ENCODE results near the gene MPIG6B. TPM values are rescaled to one million over a fixed set of nuclear protein-coding genes. Genes with fewer than 3 reads are reported as not detected.

Gene MPIG6B, protein sequence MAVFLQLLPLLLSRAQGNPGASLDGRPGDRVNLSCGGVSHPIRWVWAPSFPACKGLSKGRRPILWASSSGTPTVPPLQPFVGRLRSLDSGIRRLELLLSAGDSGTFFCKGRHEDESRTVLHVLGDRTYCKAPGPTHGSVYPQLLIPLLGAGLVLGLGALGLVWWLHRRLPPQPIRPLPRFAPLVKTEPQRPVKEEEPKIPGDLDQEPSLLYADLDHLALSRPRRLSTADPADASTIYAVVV
- not detected for total RNA-seq

DNA sequence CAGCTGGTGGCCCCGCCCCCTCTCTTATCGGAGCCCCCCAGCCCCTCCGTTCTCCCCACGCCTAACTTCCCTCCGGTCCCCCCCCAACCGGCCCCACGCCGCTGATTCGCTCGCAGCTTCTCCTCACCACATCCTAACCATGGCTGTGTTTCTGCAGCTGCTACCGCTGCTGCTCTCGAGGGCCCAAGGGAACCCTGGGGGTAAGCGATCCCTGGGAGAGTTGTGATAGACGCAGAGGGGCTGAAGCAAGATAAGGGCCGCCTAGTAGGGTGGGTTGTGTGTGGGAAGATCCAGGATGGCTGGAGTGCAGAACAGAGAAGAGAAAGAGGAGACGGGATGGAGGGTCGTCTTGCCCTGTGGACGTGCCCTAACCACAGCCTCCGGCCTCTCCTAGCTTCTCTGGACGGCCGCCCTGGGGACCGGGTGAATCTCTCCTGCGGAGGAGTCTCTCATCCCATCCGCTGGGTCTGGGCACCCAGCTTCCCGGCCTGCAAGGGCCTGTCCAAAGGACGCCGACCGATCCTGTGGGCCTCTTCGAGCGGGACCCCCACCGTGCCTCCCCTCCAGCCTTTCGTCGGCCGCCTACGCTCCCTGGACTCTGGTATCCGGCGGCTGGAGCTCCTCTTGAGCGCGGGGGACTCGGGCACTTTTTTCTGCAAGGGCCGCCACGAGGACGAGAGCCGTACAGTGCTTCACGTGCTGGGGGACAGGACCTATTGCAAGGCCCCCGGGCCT lies at the start of gene MPIG6B:
Gene MPIG6B (plus strand): TSS at position 129 of the 735 bp plus-strand sequence. CDS start 11 bp downstream, at position 140.
- POLR2A ChIA-PET, result no interaction called here
- Mint-ChIP-seq H3K27me3 (no peaks in the 10 kb centered on the region), H3K9me3 (no peaks in the 10 kb centered on the region), H3K4me1 (ENCODE audit: low read depth) (peaks cover 24% of the 10 kb centered on the region), H3K36me3 (no peaks in the 10 kb centered on the region), H3K27ac (no peak within 1 kb of the TSS), H3K4me3 (no peak within 1 kb of the TSS)
- no peak for DNase-seq
- CTCF ChIA-PET, result interaction anchor here (1.0 kb wide), 1 partner anchor 31 kb away, joined by 4 read pairs; no protein-coding TSS in a partner anchor
- intact Hi-C loops (cut with micrococcal nuclease), result no loop called here

DNA sequence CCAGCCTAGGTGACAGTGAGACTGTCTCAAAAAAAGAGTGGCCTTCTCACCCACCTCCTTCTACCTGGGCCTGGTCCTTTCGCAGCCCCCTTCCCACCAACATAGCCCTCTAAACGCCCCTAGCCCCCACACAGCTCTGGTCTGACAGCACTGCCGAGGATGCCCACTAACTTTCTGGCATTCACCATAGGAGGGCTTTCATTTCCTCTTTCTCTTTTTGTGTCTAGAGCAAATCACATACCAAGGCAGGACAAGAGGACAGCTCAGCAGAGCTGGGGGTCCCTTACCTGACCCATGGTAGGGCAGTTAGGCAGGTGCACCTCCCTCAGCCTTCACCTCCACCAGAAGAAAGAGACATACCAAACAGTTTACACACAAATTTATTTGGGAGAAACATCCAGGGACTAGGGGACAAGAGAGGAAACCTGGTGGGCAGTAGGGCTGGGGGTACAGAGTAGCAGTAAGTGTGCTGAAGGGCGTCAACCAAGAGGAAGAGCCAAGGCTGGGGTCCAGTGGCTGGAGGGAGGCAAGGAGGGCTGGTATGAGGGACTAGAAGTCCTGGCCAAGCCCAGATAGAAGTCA lies 46.8 kb upstream of the MPIG6B start:
- no peak for DNase-seq
- Mint-ChIP-seq H3K4me1 (ENCODE audit: low read depth) (peaks cover 10% of the 10 kb centered on the region), H3K27ac (no peak overlapping the region), H3K4me3 (no peak overlapping the region), H3K27me3 (no peaks in the 10 kb centered on the region), H3K36me3 (peaks cover 12% of the 10 kb centered on the region), H3K9me3 (no peaks in the 10 kb centered on the region)
- intact Hi-C loops (cut with micrococcal nuclease), result no loop called here
- ChIA-PET POLR2A (no interaction called here), CTCF (no interaction called here)

DNA sequence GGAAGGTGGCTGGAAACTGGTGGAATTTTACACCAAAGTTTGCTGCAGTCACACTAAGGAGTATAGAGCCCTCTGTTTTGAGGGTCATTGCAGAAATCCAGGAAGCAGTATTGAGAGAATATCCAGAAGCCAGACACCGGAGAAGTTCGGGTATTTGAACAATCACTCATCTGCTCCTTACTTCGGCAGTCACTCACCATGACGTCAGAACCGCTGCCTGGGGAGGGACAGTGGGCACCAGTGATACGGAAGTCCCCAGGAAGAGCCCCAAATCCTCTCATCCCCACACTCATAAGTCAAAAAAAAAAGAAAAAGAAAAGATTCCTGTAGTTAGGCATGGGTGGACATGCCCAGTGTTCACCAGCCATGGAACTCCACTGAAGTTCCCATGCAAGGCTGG lies 46.3 kb upstream of the MPIG6B start:
- POLR2A ChIA-PET, result no interaction called here
- Mint-ChIP-seq H3K36me3 (peaks cover 11% of the 10 kb centered on the region), H3K9me3 (no peaks in the 10 kb centered on the region), H3K27ac (no peak overlapping the region), H3K27me3 (no peaks in the 10 kb centered on the region), H3K4me1 (ENCODE audit: low read depth) (peaks cover 15% of the 10 kb centered on the region), H3K4me3 (no peak overlapping the region)
- CTCF ChIA-PET, result no interaction called here
- no peak for DNase-seq
- intact Hi-C loops (cut with micrococcal nuclease), result no loop called here

DNA sequence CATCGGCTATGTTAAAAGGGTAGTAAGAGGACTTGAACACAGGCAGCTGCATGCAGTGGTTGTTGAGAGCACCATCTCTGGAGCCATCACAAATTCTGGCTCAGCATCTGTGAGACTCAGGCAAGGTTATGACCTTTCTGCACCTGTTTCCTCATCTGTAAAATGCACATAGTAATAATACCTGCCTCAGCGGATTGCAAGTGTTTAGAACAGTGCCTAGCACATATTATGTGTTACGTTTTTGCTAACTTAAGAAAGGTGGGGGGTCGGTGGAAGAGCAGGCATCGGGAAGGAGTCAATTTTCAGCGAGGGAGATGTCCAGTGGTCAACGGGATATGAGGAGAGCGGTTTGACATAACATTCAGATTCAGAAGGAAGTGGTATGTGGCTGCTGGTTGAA lies 45.2 kb upstream of the MPIG6B start:
- POLR2A ChIA-PET, result no interaction called here
- CTCF ChIA-PET, result interaction anchor here (0.6 to 1.2 kb wide), 2 partner anchors 113 to 229 kb away, joined by 3 to 4 read pairs; no protein-coding TSS in a partner anchor
- Mint-ChIP-seq H3K4me3 (no peak overlapping the region), H3K27me3 (no peaks in the 10 kb centered on the region), H3K4me1 (ENCODE audit: low read depth) (peaks cover 15% of the 10 kb centered on the region), H3K36me3 (peaks cover 4% of the 10 kb centered on the region), H3K27ac (no peak overlapping the region), H3K9me3 (no peaks in the 10 kb centered on the region)
- intact Hi-C loops (cut with micrococcal nuclease), result no loop called here
- DNase-seq, result no peak

DNA sequence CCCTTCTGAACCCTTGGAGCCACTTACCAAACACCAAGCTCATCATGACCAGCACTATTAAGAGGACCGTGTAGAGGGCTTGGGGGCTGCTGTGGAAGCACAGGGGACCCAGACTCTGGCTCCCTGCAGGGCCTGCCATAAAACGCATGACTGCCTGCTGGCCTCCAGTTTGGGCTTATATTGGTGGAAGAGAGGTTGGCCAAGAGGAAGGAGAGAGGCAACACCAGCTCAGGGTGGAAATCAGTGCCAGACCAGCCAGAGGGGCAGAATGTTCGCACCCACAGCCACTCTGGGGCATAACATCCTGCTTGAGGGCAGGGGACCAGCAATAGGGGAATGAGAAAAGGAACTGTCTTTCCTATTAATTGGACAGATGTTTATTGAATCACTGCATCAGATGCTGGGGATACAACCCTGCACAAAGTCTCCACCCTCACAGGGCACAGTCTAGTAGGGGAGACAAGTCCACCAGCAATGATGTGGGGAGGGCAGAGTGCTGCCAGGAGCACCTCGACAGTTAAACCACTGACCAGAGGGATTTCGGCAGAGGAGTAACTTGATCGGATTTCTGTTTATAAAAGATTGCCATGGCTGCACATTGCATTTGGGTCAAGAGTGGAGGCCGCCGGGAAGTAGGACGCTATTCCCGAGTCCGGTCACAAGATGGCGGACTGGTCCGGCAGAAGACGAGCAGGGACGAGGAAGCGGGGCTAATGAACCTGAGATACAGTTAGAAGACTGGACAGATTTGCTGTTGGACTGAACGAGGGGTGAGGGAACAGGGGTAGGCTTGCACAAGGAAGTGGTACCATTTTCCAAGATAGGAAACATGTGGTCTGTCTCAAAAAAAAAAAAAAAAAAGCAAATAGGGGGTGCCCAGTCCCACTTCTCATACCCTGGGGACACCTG lies 42.7 kb upstream of the MPIG6B start, which contains the start of gene LY6G5C:
Gene LY6G5C (minus strand): TSS at position 842 of the 909 bp plus-strand sequence. CDS start 694 bp downstream, at position 148.
- peak; percentile 82 for DNase-seq

DNA sequence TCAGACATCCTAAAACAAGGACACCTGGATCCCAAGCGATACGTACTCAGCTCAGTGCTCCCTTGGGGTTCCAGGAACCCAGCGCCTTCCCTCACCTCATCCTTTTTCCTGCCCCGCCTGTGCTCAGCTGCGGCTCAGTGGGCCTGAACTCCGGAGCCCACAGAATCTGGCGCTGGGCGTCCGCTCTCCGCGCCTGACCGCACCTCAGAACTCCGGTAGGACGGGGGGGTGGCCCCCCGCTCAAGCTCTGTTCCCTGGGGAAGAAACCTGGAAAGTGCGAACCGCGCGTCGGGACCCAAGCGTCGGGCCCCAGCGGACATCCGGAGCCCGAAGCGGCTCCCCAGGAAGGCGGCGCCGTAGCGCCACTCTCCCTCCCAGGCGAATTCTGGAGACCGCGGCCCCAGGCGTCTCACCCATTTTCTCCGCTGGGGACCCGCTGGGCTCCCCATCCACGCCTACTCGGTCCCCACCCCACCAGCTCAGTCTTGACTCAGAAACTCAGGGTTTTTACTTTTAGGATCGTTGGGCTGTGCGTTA lies 42.0 kb upstream of the MPIG6B start:
- H3K9me3 Mint-ChIP-seq, result no peaks in the 10 kb centered on the region
- DNase-seq, result peak; percentile 67
- intact Hi-C loops (cut with micrococcal nuclease), result loop anchor here (2.0 to 5.0 kb wide), 2 partner anchors 58 to 271 kb away; no protein-coding TSS in a partner anchor
- H3K27ac Mint-ChIP-seq, result peak overlapping the region; percentile 44
- CTCF ChIA-PET, result interaction anchor here (0.7 to 1.5 kb wide), 14 partner anchors 8 to 278 kb away, joined by 3 to 10 read pairs (median 4); partner anchors contain the start of genes MSH5, NELFE and SKIC2
- POLR2A ChIA-PET, result interaction anchor here (0.5 to 1.0 kb wide), 4 partner anchors 17 to 124 kb away, joined by 3 read pairs; partner anchors contain the start of gene GPANK1
- no peaks in the 10 kb centered on the region for H3K27me3 Mint-ChIP-seq
- peaks cover 15% of the 10 kb centered on the region for H3K4me1 Mint-ChIP-seq (ENCODE audit: low read depth)
- H3K4me3 Mint-ChIP-seq, result peak overlapping the region; percentile 76
- H3K36me3 Mint-ChIP-seq, result peaks cover 2% of the 10 kb centered on the region

More for the DNA sequence above, 42.7 kb upstream of the MPIG6B start, which contains the start of gene LY6G5C:
- H3K27ac Mint-ChIP-seq, result peak within 1 kb of the TSS; percentile 44
- no peaks in the 10 kb centered on the region for H3K36me3 Mint-ChIP-seq
- intact Hi-C loops (cut with micrococcal nuclease), result loop anchor here (1.0 to 5.0 kb wide), 3 partner anchors 58 to 272 kb away; no protein-coding TSS in a partner anchor
- H3K9me3 Mint-ChIP-seq, result no peaks in the 10 kb centered on the region
- POLR2A ChIA-PET, result interaction anchor here (0.8 to 1.0 kb wide), 3 partner anchors 16 to 89 kb away, joined by 3 read pairs; partner anchors contain the start of gene GPANK1
- peak within 1 kb of the TSS; percentile 76 for H3K4me3 Mint-ChIP-seq
- CTCF ChIA-PET, result interaction anchor here (0.7 to 1.5 kb wide), 17 partner anchors 9 to 279 kb away, joined by 3 to 10 read pairs (median 3); partner anchors contain the start of genes MSH5, NELFE and SKIC2
- H3K4me1 Mint-ChIP-seq (ENCODE audit: low read depth), result peaks cover 15% of the 10 kb centered on the region
- no peaks in the 10 kb centered on the region for H3K27me3 Mint-ChIP-seq

DNA sequence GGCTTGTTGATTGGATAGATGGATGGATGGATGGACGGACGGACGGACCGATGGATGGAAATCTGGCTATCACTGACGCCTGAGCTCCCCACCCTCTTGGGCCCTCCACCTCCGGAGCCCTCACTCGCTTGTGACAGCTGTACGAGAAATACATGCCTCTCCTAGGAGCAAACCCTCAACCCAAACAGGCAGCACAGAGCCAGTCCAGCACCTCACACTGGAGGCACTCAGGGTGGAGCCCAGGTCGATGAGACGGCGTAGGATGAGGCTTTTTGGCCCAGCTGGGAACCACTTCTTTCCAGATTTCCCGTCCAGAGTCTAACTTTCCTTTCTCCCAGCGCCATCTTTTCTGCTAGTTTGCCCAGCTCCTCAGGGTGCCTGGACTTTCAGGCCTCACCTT lies 39.6 kb upstream of the MPIG6B start:
- no peaks in the 10 kb centered on the region for H3K27me3 Mint-ChIP-seq
- intact Hi-C loops (cut with micrococcal nuclease), result loop anchor here (5.0 kb wide), 1 partner anchor 269 kb away; no protein-coding TSS in a partner anchor
- H3K4me3 Mint-ChIP-seq, result no peak overlapping the region
- no peak overlapping the region for H3K27ac Mint-ChIP-seq
- ChIA-PET CTCF (interaction anchor here (1.1 to 2.0 kb wide), 3 partner anchors 9 to 147 kb away, joined by 3 to 7 read pairs (median 4); no protein-coding TSS in a partner anchor), POLR2A (no interaction called here)
- H3K4me1 Mint-ChIP-seq (ENCODE audit: low read depth), result peaks cover 15% of the 10 kb centered on the region
- DNase-seq, result no peak
- H3K36me3 Mint-ChIP-seq, result peaks cover 8% of the 10 kb centered on the region
- no peaks in the 10 kb centered on the region for H3K9me3 Mint-ChIP-seq

DNA sequence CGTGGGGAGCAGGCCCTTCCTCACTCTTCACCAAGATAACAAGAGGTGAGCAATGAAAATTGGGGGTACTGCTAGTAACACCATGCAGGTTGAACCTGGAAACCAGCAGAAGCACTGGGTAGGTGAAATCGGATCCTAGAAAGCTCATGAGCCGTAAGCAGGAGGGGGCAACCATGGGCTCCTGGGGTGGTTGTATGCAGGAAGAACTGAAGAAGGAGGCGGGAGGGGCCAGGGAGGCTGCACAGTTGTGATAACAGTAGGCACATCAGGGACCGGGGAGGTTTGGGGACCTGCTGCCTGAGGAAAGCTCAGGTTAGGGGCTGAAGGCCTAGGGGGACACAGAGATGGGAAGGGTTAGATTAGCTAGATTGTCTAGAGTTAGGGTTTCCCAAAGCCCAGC lies 36.7 kb upstream of the MPIG6B start:
- Mint-ChIP-seq H3K36me3 (peaks cover 10% of the 10 kb centered on the region), H3K9me3 (no peaks in the 10 kb centered on the region), H3K4me3 (no peak overlapping the region), H3K27ac (peak overlapping the region; percentile 36), H3K4me1 (ENCODE audit: low read depth) (peaks cover 9% of the 10 kb centered on the region), H3K27me3 (no peaks in the 10 kb centered on the region)
- CTCF ChIA-PET, result no interaction called here
- POLR2A ChIA-PET, result interaction anchor here (0.8 kb wide), 1 partner anchor 54 kb away, joined by 3 read pairs; the partner anchor contains the start of gene MSH5
- intact Hi-C loops (cut with micrococcal nuclease), result no loop called here
- no peak for DNase-seq

DNA sequence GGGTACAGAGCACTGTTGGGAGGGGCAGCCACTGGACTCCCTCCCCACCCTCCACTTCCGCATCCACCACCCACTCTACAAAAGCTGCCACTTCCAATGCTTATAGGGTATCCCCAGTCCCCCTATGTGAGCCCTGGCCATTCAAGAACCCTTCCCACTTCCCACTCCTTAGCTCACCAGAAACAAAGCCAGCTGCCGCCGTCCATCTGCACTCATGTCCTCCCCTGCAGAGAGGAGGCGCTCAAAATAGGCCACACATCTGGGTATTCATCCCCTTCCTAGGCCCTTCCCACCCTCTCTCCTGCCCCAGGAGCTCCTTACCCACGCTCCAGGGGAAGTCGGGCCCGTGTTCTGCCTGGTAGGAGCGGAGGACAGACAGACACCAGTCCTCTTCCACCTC lies 35.9 kb upstream of the MPIG6B start:
- no peaks in the 10 kb centered on the region for H3K9me3 Mint-ChIP-seq
- ChIA-PET POLR2A (no interaction called here), CTCF (no interaction called here)
- no peak for DNase-seq
- H3K27ac Mint-ChIP-seq, result no peak overlapping the region
- peaks cover 10% of the 10 kb centered on the region for H3K36me3 Mint-ChIP-seq
- peaks cover 5% of the 10 kb centered on the region for H3K4me1 Mint-ChIP-seq (ENCODE audit: low read depth)
- no peaks in the 10 kb centered on the region for H3K27me3 Mint-ChIP-seq
- intact Hi-C loops (cut with micrococcal nuclease), result no loop called here
- H3K4me3 Mint-ChIP-seq, result no peak overlapping the region

DNA sequence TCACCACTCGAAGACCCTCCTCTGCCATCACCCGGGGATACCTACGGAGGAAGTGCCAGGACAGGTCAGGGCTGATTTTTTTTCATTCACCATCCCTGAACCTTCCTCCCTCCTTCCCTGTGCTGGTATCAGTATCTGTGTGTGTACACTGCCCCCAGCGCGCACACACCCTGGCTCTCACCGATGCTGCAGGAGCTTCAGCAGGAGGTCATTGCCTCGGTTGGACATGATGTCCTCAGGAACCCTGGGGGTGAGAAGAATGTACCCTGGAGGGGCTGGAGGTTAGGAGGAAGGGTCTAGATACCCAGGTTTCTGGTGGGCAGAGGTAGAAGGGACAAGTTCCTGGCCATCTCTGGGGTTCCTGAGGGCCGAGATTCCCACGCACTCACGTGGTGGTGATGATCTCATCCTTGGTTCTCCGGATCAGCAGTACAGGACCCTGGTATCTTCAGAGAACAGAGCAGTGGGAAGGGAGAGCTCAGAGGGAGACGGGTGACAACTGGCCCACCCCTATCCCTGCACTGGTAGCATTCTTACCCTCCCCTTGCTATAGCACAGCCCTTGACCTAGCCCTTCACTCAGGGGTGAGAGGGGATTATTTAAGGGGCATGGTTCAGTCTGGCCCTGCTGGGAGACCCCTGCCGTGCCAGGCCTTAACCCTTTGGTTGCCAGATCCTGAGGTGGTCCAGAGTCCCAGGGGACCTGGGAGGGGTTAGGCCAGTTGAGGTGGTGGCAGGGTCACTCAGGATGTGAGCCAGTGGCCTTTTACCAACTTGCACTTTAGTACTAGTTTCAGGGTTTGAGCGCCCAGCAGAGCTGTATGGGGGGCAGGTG lies 35.1 kb upstream of the MPIG6B start:
- CTCF ChIA-PET, result no interaction called here
- H3K9me3 Mint-ChIP-seq, result no peaks in the 10 kb centered on the region
- peaks cover 14% of the 10 kb centered on the region for H3K36me3 Mint-ChIP-seq
- H3K27me3 Mint-ChIP-seq, result no peaks in the 10 kb centered on the region
- intact Hi-C loops (cut with micrococcal nuclease), result no loop called here
- no peak overlapping the region for H3K4me3 Mint-ChIP-seq
- POLR2A ChIA-PET, result no interaction called here
- H3K4me1 Mint-ChIP-seq (ENCODE audit: low read depth), result peaks cover 5% of the 10 kb centered on the region
- no peak for DNase-seq
- no peak overlapping the region for H3K27ac Mint-ChIP-seq
